Gastrocnemius medialis (tissue), 4 donors: Measurements from ENCODE around the gene MT1A.

Experiments
- POLR2A ChIP-seq, 2 donors: fragments of 450-650 bp; IDR thresholded peaks; one replicate each; pipeline ENCODE4 v1.6.1; 2017; ENCODE audit warnings: antibody characterized with exemption in 2 of 2, mild to moderate bottlenecking in 2 of 2, moderate library complexity in 2 of 2
- TF ChIP-seq, protein P1 (sequence below), 5 experiments: fragments of 450-650 bp in 3 of 5; fragments of 200-600 bp in 2 of 5; sonication (generic) in 2 of 5; IDR thresholded peaks in 4 of 5; conservative IDR thresholded peaks in 1 of 5; 1 replicate in 4 of 5; 2 replicates in 1 of 5; pipeline ENCODE4 v1.5.1; 2016 to 2019; ENCODE audit warnings: antibody characterized with exemption in 5 of 5, mild to moderate bottlenecking in 3 of 5, moderate library complexity in 3 of 5

DNA sequence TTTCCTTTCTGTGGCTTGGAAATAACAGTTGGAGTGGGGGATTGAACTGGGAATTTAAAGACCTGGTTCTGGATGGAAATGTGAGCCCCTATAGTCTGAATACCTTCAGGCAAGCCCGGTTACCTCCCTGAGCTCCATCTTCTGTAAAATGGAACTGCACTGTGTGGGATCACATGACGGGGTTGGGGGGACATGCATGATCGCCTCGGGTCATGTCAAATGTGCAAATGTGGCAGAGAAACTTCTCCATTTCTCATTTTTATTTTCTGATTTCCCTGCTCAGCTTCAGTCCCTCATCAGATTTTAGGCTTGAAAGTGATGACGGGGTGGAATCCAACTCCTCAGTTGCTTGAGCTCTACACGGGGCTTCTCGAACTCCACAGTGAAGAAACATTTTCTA lies 14.8 kb downstream of the MT1A start:
- no peak for TF ChIP-seq POLR2A (IDR thresholded peaks at IDR 0.05)
- TF ChIP-seq, protein P1, sequence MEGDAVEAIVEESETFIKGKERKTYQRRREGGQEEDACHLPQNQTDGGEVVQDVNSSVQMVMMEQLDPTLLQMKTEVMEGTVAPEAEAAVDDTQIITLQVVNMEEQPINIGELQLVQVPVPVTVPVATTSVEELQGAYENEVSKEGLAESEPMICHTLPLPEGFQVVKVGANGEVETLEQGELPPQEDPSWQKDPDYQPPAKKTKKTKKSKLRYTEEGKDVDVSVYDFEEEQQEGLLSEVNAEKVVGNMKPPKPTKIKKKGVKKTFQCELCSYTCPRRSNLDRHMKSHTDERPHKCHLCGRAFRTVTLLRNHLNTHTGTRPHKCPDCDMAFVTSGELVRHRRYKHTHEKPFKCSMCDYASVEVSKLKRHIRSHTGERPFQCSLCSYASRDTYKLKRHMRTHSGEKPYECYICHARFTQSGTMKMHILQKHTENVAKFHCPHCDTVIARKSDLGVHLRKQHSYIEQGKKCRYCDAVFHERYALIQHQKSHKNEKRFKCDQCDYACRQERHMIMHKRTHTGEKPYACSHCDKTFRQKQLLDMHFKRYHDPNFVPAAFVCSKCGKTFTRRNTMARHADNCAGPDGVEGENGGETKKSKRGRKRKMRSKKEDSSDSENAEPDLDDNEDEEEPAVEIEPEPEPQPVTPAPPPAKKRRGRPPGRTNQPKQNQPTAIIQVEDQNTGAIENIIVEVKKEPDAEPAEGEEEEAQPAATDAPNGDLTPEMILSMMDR (IDR thresholded peaks at IDR 0.05 in 4 of 5, conservative IDR thresholded peaks at IDR 0.05 in 1 of 5), result no peak
